ENCODE data around the gene BRPF1. TPM values are rescaled to one million over a fixed set of nuclear protein-coding genes. Genes with fewer than 3 reads are reported as not detected.

BRPF1 gene
- total and polyA plus RNA-seq, 10 of the 15 experiments (the other 5 are each of a cell fraction or from before 2014, with no cell fraction given), result 1.2 to 25.3 (median 13.6) TPM

DNA sequence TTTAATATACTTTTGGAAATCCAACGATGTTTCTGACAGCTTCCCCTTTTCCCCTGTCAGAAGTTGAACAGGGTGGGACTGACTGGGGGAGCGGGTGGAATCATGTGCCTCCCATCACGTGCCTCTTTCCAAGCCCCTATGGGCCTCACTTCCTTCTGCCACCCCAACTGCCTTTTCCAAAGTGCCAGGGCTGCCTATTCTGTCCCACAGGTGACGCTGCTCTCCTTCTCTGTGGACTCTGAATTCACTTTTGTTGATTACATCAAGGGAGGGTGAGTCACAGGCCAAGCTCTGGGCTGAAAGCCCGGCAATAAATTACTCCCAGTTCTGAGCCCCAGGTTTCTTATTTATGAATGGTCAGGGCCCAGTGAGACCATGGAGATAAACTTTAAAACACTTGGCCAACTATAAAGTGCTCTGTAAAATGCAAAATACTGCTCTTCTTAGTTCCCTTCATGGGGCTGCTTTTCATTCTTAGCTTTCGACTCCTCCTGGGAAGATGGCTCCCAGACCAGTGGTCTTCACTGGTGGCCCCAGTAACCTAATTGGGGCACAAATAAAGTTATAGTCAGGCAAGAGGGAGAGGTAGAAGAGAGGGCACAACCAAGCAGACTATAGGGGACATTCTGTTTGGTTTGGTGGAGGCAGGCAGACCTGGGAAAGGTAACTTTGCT is 15.6 kb upstream of the BRPF1 start (continued):
- TF ChIP-seq, protein P1, sequence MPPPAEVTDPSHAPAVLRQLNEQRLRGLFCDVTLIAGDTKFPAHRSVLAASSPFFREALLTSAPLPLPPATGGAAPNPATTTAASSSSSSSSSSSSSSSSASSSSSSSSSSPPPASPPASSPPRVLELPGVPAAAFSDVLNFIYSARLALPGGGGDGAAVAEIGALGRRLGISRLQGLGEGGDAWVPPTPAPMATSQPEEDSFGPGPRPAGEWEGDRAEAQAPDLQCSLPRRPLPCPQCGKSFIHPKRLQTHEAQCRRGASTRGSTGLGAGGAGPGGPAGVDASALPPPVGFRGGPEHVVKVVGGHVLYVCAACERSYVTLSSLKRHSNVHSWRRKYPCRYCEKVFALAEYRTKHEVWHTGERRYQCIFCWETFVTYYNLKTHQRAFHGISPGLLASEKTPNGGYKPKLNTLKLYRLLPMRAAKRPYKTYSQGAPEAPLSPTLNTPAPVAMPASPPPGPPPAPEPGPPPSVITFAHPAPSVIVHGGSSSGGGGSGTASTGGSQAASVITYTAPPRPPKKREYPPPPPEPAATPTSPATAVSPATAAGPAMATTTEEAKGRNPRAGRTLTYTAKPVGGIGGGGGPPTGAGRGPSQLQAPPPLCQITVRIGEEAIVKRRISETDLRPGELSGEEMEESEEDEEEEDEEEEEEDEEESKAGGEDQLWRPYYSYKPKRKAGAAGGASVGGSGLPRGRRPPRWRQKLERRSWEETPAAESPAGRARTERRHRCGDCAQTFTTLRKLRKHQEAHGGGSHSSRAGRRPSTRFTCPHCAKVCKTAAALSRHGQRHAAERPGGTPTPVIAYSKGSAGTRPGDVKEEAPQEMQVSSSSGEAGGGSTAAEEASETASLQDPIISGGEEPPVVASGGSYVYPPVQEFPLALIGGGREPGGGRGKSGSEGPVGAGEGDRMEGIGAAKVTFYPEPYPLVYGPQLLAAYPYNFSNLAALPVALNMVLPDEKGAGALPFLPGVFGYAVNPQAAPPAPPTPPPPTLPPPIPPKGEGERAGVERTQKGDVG (CRISPR knock-in tag; IDR thresholded peaks at IDR 0.05), result no peak
- no peak for TF ChIP-seq ESRRA (IDR thresholded peaks at IDR 0.05; ENCODE audit: low read length)
- no peak for TF ChIP-seq JUND (IDR thresholded peaks at IDR 0.05; ENCODE audit: low read depth, low read length)
- TF ChIP-seq CBFB (IDR thresholded peaks at IDR 0.05; ENCODE audit: low read depth), result no peak
- TF ChIP-seq, protein P2, sequence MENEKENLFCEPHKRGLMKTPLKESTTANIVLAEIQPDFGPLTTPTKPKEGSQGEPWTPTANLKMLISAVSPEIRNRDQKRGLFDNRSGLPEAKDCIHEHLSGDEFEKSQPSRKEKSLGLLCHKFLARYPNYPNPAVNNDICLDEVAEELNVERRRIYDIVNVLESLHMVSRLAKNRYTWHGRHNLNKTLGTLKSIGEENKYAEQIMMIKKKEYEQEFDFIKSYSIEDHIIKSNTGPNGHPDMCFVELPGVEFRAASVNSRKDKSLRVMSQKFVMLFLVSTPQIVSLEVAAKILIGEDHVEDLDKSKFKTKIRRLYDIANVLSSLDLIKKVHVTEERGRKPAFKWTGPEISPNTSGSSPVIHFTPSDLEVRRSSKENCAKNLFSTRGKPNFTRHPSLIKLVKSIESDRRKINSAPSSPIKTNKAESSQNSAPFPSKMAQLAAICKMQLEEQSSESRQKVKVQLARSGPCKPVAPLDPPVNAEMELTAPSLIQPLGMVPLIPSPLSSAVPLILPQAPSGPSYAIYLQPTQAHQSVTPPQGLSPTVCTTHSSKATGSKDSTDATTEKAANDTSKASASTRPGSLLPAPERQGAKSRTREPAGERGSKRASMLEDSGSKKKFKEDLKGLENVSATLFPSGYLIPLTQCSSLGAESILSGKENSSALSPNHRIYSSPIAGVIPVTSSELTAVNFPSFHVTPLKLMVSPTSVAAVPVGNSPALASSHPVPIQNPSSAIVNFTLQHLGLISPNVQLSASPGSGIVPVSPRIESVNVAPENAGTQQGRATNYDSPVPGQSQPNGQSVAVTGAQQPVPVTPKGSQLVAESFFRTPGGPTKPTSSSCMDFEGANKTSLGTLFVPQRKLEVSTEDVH (IDR thresholded peaks at IDR 0.05; ENCODE audit: low read depth, partially characterized antibody), result no peak
- no peak for TF ChIP-seq SRF (IDR thresholded peaks at IDR 0.05; ENCODE audit: low read depth in 2 of 2, low read length in 2 of 2)
- TF ChIP-seq SREBF1 (IDR thresholded peaks at IDR 0.05; ENCODE audit: low read length), result no peak
- TF ChIP-seq SMC3 (IDR thresholded peaks at IDR 0.05; ENCODE audit: borderline replicate concordance, low read length), result 0 out of 2 replicates have a peak, but pooled peaks have one; percentile 9
- TF ChIP-seq, protein P3, sequence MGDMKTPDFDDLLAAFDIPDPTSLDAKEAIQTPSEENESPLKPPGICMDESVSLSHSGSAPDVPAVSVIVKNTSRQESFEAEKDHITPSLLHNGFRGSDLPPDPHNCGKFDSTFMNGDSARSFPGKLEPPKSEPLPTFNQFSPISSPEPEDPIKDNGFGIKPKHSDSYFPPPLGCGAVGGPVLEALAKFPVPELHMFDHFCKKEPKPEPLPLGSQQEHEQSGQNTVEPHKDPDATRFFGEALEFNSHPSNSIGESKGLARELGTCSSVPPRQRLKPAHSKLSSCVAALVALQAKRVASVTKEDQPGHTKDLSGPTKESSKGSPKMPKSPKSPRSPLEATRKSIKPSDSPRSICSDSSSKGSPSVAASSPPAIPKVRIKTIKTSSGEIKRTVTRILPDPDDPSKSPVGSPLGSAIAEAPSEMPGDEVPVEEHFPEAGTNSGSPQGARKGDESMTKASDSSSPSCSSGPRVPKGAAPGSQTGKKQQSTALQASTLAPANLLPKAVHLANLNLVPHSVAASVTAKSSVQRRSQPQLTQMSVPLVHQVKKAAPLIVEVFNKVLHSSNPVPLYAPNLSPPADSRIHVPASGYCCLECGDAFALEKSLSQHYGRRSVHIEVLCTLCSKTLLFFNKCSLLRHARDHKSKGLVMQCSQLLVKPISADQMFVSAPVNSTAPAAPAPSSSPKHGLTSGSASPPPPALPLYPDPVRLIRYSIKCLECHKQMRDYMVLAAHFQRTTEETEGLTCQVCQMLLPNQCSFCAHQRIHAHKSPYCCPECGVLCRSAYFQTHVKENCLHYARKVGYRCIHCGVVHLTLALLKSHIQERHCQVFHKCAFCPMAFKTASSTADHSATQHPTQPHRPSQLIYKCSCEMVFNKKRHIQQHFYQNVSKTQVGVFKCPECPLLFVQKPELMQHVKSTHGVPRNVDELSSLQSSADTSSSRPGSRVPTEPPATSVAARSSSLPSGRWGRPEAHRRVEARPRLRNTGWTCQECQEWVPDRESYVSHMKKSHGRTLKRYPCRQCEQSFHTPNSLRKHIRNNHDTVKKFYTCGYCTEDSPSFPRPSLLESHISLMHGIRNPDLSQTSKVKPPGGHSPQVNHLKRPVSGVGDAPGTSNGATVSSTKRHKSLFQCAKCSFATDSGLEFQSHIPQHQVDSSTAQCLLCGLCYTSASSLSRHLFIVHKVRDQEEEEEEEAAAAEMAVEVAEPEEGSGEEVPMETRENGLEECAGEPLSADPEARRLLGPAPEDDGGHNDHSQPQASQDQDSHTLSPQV (IDR thresholded peaks at IDR 0.05), result no peak
- TF ChIP-seq HDAC2 (IDR thresholded peaks at IDR 0.05), result no peak
- no peak for TF ChIP-seq MTA2 (IDR thresholded peaks at IDR 0.05; ENCODE audit: low read depth)
- no peak for TF ChIP-seq RFX5 (IDR thresholded peaks at IDR 0.05; ENCODE audit: low read depth, low read length)
- TF ChIP-seq NRF1 (conservative IDR thresholded peaks at IDR 0.05; ENCODE audit: low read depth, low read length), result no peak
- TF ChIP-seq SMAD5 (IDR thresholded peaks at IDR 0.05; ENCODE audit: low read depth), result no peak
- TF ChIP-seq, protein P4, sequence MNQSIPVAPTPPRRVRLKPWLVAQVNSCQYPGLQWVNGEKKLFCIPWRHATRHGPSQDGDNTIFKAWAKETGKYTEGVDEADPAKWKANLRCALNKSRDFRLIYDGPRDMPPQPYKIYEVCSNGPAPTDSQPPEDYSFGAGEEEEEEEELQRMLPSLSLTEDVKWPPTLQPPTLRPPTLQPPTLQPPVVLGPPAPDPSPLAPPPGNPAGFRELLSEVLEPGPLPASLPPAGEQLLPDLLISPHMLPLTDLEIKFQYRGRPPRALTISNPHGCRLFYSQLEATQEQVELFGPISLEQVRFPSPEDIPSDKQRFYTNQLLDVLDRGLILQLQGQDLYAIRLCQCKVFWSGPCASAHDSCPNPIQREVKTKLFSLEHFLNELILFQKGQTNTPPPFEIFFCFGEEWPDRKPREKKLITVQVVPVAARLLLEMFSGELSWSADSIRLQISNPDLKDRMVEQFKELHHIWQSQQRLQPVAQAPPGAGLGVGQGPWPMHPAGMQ (IDR thresholded peaks at IDR 0.05; ENCODE audit: borderline replicate concordance), result no peak
- TF ChIP-seq RAD21 (IDR thresholded peaks at IDR 0.05; ENCODE audit: insufficient read depth, low read depth, low read length), result peak; percentile 57
- TF ChIP-seq, protein P5, sequence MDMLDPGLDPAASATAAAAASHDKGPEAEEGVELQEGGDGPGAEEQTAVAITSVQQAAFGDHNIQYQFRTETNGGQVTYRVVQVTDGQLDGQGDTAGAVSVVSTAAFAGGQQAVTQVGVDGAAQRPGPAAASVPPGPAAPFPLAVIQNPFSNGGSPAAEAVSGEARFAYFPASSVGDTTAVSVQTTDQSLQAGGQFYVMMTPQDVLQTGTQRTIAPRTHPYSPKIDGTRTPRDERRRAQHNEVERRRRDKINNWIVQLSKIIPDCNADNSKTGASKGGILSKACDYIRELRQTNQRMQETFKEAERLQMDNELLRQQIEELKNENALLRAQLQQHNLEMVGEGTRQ (IDR thresholded peaks at IDR 0.05; ENCODE audit: borderline replicate concordance, low read depth, low read length), result no peak; the same call in 1 of the 2 replicates
- no peak for TF ChIP-seq SP1 (IDR thresholded peaks at IDR 0.05; ENCODE audit: low read depth, low read length)

Measured in GM12878 (cell line).